ENCODE measurements around the gene TAS2R60.
"Not testable (repeated sequence)": the region's sequence is repeated elsewhere in the genome, so short reads cannot be mapped to it uniquely, and the experiment has no call there.

TAS2R60 gene

DNA sequence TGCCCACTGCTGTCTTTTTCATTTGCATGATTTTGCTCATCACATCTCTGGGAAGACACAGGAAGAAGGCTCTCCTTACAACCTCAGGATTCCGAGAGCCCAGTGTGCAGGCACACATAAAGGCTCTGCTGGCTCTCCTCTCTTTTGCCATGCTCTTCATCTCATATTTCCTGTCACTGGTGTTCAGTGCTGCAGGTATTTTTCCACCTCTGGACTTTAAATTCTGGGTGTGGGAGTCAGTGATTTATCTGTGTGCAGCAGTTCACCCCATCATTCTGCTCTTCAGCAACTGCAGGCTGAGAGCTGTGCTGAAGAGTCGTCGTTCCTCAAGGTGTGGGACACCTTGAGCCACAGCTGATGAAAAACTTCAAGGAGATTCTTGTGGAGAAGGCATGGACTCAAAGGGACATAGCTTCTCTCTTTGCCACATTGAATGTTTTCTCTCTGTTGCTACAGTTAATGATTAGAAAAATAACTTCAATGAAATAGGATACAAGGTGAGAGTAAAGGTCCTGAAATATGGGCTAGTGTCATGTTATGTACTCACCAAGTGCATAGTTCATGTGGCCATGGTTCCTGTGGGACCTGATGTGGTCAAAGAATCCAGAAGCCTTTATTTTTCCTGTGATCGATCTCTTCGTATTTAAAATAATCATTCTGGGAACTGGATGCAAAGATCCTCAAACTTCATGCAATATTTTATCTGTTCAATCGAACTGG is 970 bp downstream of the TAS2R60 start:
- no peak for DNase-seq

- no peak for DNase-seq
These were observed 1.5 kb downstream of the TAS2R60 start for GRCh38 chr7:143444785-143445184.

DNA sequence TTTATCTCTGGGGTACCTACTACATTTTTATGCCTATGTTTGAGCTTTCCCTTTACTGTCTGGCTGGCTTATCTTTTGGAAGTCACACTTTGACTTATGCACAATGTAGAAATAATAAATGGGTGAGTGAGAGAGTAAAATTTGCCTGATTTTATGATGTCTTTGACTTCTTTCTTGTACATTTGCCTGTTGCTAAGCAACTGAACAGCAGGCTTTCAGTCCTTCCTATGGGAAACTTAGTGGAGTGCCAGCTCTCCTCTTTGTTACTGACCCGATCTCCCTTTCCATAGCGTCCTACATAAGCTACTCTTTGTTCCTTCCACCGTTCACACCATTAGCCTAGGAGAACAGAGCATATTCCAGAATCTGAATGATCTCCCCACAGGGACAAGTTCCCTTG is 4.2 kb downstream of the TAS2R60 start:
- no peak for DNase-seq

GRCh38 chr7:143448429-143448828 is 5.2 kb downstream of the TAS2R60 start:
- no peak for DNase-seq

GRCh38 chr7:143449793-143450192 is 6.5 kb downstream of the TAS2R60 start:
- DNase-seq = no peak

- no peak for DNase-seq
These were observed 7.9 kb downstream of the TAS2R60 start for GRCh38 chr7:143451122-143451521.

DNA sequence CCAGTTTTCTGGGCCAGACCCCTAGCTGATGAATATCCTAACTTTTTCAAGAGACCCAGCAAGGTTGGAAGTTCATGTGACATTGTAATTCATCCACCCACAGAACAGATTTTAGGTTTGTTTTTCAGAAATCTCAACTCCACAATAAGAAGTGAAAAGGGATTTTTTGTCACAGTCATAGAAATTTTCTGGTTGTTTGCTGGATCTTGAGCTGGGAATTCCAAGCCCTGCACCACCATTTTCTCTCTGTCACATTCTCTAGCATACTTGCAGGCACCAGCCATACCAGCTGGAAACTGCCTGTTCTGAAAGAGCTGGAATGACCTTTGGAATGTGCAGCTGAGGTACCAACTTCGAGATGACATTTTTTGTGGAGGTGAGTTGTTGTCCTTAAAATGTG is 8.5 kb downstream of the TAS2R60 start:
- DNase-seq = no peak

DNA sequence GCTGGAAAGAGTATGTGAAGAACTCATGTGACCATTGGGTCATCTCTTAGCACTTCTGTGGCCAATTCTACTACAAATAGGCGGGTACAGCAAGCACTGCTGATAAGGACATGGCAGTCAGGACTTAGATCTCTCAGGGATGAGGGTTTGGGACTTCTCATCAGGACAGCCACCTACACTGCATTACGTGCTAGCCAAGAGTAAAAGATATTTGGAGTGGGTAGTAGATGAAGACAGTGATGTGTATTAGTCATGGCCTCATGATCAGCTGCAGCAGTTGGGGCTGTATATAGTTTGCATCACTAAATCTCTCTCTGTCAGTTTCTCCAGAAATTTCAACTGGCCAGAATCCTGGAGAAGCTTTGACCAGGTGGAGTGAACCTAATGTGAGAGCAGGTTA is 9.2 kb downstream of the TAS2R60 start:
- DNase-seq = no peak

- no peak for DNase-seq
These were observed 10.9 kb downstream of the TAS2R60 start for GRCh38 chr7:143454091-143454680.

- DNase-seq = no peak
These were observed 12.2 kb downstream of the TAS2R60 start for GRCh38 chr7:143455491-143455890.

- no peak for DNase-seq
These were observed 12.7 kb downstream of the TAS2R60 start for GRCh38 chr7:143455942-143456341.

DNA sequence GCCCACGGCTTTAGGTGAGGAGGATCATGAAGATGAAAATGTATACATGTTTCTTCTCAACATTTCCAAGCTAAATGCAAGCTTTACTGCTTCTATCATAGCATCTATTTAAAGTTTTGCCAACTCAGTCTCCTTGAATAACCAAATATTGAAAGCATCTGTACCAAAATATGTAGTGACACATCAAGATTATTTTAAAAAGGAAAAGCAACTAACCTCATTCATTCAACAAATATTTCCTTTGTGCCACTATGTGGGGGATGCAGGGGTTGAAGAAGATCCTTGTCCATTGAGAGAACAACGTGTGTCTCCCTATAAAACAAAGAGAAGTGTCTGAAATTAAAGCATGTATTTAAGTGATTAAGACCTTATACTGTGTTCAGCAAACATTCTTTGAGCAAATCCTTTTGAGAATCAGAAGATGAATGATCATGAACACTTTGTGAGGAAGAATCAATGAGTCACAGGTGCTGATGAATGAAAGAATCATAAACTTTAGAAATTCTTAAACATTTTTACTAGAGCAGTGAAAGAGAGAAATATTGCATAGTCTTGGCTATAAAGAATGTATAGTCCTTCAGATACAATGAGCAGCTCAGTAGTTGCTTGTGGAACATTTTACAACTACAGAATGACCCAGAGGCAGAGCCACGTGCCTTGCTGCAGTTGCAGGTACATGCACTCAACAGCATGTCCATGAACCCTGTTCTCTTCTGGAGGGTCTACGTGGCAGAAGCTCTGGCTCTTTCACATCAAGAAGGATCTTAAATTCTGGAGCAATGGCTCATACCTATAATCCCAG is 13.9 kb downstream of the TAS2R60 start:
- no peak for DNase-seq

GRCh38 chr7:143458263-143458662 is 15.0 kb downstream of the TAS2R60 start:
- DNase-seq = no peak

GRCh38 chr7:143458681-143459080 is 15.4 kb downstream of the TAS2R60 start:
- DNase-seq = no peak

GRCh38 chr7:143459359-143459758 is 16.1 kb downstream of the TAS2R60 start:
- DNase-seq = no peak

GRCh38 chr7:143460271-143460979 is 17.2 kb downstream of the TAS2R60 start:
- no peak for DNase-seq

DNA sequence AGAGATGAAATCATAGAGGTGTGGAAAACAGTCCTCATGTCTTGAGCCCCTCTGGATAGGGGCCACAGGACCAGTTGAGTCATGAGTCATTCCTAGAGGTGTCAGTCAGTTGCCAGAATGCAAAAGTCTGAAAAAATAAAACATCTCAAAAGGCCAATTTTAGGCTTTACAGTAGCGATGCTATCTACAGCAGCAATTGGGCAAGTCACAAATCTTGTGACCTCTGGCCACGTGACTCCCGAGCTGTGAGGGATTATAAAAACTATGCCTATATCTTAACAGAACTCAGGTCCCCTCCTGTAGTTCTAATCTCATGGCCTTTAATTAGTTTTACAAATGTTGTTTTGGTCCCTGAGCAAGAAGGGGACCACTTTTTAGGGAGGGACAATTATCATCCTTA is 18.8 kb downstream of the TAS2R60 start:
- no peak for DNase-seq

GRCh38 chr7:143463556-143463955 is 20.3 kb downstream of the TAS2R60 start:
- no peak for DNase-seq

DNA sequence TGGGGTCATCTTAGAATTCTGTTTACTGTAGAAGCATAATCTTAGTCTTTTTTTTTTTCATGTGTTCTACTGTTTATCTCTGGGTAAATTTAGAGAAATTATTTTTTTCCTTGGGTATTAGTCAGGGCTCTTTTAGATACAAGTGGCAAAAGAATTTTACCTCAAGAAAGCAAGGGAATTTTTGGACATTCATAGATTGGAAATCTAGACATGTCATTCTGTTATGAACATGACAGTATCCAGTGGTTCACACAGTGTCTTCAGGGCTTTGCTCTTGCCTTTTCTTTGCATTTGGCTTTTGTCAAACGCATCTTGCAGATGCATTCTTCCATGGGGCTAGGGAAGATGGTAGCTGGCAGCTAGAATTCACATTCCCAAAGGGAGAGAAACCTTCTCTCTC is 20.7 kb downstream of the TAS2R60 start:
- DNase-seq = no peak

DNA sequence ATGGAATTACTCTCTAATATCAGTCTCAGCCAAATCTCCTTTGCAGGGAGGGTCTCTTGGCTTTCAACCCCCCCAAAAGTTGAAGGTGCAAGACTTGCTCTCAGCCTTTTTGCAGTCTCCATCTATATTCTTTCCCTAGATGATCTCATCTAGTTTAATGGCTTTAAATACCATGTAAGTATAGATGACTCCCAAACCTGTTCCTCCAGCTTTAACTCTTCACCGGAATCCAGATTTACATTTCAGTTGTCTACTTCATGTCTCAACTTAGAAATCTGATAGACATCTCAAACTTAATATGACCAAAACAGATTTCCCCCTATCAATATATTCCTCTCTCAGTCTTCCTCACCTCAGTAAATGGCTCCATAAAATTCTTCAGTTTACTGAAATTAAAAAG is 24.5 kb downstream of the TAS2R60 start:
- no peak for DNase-seq

GRCh38 chr7:143472071-143472689 is 28.9 kb downstream of the TAS2R60 start:
- DNase-seq = not testable (repeated sequence)

DNA sequence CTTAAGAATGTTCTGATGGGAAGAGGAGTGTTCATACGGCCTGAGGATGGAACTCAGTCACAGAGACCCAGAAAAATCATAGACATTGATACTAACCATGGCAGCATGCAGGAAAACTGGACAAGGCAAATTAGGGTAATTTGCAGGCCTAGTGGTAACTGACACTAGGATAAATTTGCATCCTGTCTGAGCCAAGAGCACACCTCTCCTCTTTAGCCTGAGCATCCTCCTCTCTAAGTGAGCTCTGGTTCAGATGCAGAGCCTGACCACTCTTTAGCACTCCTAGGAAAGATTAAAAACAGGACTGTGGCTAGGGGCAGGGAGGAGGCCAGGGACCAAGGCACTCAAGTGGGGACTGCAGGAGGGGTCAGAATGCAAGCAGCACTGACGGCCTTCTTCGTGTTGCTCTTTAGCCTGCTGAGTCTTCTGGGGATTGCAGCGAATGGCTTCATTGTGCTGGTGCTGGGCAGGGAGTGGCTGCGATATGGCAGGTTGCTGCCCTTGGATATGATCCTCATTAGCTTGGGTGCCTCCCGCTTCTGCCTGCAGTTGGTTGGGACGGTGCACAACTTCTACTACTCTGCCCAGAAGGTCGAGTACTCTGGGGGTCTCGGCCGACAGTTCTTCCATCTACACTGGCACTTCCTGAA is 34.4 kb downstream of the TAS2R60 start, which contains the start of gene TAS2R41:
TAS2R41 (plus strand) TSS at position 373 of the 650 bp plus-strand sequence; CDS start at position 373, 0 bp downstream.
- no peak for DNase-seq

Measured in NCI-H1092 treated with DMSO at 0.1 percent for 48 hours (cell line).